Fibroblast of skin of right quadriceps (primary cell): ENCODE data around the gene TASP1.
"Not testable (repeated sequence)": the region's sequence is repeated elsewhere in the genome, so short reads cannot be mapped to it uniquely, and the experiment has no call there.

Experiments used
- DNase-seq: peaks from one replicate; pipeline ENCODE4 v3.0.0-alpha.2; 2013

Gene TASP1

GRCh38 chr20:13492001-13492481 is 146.7 kb downstream of the TASP1 start:
- peak; percentile 85 for DNase-seq

GRCh38 chr20:13487202-13487601 is 151.5 kb downstream of the TASP1 start:
- no peak for DNase-seq

GRCh38 chr20:13486694-13487093 is 152.0 kb downstream of the TASP1 start:
- DNase-seq = no peak

GRCh38 chr20:13485576-13485975 is 153.2 kb downstream of the TASP1 start:
- DNase-seq = no peak

GRCh38 chr20:13485019-13485418 is 153.7 kb downstream of the TASP1 start:
- DNase-seq = not testable (repeated sequence)

DNA sequence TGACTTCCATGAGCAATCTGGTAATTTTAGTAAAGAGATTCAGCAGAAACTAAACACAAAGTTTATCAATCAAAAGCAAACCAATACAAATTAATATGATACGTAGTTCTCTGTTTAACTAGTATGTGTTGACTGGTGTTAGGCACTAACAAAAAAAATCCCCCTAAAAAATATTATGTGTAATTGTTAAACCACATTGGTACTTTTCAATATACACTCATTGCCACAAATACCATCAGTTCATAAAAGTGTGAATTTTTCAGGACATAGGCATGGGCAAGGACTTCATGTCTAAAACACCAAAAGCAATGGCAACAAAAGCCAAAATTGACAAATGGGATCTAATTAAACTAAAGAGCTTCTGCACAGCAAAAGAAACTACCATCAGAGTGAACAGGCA is 155.3 kb downstream of the TASP1 start:
- DNase-seq = not testable (repeated sequence)

GRCh38 chr20:13478366-13478765 is 160.4 kb downstream of the TASP1 start:
- DNase-seq = no peak

DNA sequence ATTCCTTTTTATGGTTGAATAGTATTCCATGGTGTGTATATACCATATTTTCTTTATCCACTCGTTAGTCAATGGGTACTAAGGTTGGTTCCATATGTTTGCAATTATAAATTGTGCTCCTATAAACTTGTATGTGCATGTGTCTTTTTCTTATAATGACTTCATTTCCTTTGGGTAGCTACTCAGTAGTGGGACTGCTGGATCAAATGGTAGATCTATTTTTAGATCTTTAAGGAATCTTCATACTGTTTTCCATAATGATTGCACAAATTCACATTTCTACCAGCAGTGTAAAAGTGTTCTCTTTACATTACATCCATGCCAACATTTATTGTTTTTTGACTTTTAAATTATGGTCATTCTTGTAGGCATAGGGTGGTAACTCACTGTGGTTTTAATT is 164.3 kb downstream of the TASP1 start:
- DNase-seq = peak; percentile 20

GRCh38 chr20:13469262-13469661 is 169.5 kb downstream of the TASP1 start:
- DNase-seq = no peak

DNA sequence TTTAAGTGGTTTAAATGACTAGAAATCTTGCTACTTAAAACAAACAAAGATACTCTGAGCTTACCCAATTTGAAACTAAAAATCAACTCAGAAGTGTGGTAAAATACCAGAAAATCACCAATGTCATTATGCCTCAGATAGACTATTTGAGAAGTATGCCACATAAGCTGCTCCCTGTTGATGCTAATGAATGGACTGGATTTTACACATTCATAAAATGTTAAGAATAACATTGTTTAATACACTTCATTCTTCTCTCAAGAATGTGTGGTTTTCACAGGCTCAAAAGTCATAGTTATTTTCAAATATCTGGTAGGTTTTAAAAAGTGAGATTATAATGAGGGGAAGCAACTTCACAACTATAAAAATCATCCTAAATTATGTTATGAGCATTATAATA is 170.6 kb downstream of the TASP1 start:
- no peak for DNase-seq

- peak; percentile 44 for DNase-seq
These were observed 174.0 kb downstream of the TASP1 start for GRCh38 chr20:13464702-13465101.

GRCh38 chr20:13461849-13462458 is 176.8 kb downstream of the TASP1 start:
- DNase-seq = no peak

GRCh38 chr20:13458860-13459451 is 179.8 kb downstream of the TASP1 start:
- peak; percentile 23 for DNase-seq

DNA sequence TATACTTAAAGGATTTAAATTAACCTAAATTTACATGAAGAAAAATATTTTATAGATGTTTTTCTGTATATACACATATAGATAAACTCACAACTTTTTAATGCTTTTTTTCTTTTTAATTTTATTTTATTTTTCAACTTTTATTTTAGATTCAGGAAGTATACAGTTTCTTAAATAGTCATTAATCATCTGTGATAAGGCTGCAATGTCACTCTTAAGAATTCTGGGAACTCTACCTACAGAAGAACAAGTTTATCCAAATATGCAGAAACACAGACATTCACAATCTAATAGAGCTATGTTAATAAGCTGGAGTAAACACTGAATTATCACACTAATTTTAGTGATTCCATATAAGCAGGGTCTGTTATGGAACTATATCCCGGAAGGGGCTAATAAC is 181.2 kb downstream of the TASP1 start:
- DNase-seq = no peak

- DNase-seq = peak; percentile 43
These were observed 183.0 kb downstream of the TASP1 start for GRCh38 chr20:13455713-13456112.

DNA sequence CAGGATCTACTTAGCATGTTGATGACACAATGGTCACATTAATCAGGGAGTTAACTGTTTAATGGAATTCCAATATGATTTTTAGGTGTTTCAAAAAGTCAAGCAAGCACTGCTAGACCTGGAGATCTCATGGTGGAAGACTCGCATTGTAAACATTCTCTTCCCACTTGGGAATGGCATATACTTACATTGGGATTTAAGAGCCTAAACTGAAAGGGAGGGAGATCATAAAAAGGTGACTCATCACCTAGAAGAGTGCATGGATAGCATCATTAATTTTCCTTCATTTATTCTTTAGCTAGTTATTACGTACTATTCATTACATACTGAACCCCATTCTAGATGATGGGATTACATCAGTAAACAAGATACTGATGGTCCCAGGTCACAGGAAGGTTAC is 185.4 kb downstream of the TASP1 start:
- DNase-seq = no peak

DNA sequence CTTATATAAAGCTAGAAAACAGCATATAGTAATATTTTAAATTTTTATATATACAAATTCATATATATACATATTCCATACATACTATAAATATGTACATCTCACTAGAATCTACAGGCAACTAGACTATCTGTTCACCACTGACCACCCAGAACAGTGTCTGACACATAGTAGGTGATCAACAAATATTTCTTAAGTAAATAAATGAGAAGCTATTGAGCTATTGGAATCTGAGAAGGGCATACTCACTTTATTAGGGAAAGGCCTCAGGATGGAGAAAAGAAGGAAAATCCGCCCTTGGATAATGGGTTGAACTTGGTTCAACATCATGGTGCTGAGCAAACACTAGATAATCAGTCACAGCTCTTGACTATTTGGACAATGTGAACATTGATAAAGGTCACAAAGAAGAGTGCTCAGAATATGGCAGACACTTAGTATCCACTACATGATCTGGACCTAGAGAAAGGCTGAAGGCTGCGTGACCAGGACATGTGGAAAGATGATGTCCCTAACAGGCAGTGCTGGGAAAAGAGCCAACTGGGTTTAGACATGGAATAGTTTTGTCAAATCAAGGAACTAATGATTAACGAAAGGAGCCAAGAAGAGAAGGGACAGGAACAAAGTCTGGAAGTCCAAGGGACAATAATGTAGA is 186.1 kb downstream of the TASP1 start:
- DNase-seq = no peak

- DNase-seq = peak; percentile 50
These were observed 188.8 kb downstream of the TASP1 start for GRCh38 chr20:13449868-13450434.

DNA sequence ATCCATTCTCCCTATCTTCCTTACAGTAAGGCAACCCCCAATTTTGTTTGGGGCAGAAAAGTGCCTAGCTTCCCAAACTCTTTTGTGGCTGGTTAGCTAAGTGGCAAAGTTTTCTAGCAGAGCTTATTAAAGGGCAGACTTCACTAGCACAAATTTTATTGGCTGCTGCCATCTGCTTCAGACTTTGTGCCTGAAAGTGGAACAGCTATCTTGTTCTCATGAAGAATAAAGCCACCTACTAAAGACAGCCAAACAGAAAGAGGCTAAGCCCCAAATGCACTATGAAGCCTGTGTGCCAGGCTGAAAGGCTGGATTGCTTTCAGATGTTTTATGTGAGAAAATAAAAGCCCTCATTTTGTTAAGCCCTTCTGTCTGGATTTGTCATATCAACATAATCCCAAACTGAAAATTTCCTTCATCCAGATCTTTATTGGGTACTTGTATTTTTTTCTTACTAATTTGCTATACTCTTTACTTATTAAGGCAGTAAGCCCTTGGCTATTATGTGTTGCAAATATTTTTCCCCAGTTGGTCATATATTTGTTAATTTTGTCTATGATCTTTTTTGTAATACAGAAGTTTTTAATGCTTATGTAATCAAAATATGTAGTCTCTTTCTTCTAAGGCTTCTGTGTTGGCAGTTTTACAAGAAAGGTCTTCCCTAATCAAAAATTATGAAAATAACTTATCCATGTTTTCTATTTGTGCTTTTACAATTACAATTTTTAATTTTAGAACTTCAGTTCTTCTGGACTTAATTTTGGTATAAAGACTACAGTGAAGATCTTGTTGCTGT is 191.1 kb downstream of the TASP1 start:
- DNase-seq = no peak

- no peak for DNase-seq
These were observed 195.0 kb downstream of the TASP1 start for GRCh38 chr20:13443690-13444089.

- DNase-seq = no peak
These were observed 195.7 kb downstream of the TASP1 start for GRCh38 chr20:13442986-13443385.

- no peak for DNase-seq
These were observed 197.3 kb downstream of the TASP1 start for GRCh38 chr20:13441388-13441787.

DNA sequence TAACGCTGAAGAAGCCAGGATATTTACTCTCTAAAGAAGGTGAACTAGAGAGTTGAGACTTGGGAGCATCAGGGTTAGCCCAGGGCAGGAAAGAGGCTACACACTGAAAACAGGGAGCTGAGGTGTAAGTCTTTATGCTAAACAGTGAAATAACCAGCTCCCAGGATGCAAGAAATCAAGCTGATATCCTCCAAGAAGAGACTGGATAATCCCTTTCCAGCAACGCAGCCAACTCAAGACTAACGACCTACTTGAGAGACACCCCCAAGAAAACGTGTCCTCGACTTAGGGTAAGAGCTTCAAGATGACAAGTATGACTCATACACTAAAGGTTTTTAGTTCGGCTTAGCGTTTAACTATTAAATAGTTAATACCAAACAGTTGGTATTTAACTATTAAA is 202.2 kb downstream of the TASP1 start:
- DNase-seq = no peak
